H1 (cell line): ENCODE results near the gene CYTIP. TPM values are rescaled to one million over a fixed set of nuclear protein-coding genes. Genes with fewer than 3 reads are reported as not detected.

Experiments
- CTCF ChIA-PET: fragments of 300-600 bp; sonication (Branson Sonifier 250); formaldehyde crosslinking; loops from one replicate; lab custom pipeline; 2021; ENCODE audit not compliant: partially characterized antibody; lab: Charles Lee
- POLR2A ChIA-PET: fragments of 300-600 bp; sonication (Branson Sonifier 250); formaldehyde crosslinking; loops from one replicate; lab custom pipeline; 2021; ENCODE audit warnings: inconsistent platforms; ENCODE audit not compliant: partially characterized antibody; lab: Charles Lee
- DNase-seq, 2 experiments: peaks; one replicate each; pipeline versions ENCODE4 v3.0.0 to v3.0.0-alpha.2; 2010 to 2022; ENCODE audit warnings: low spot score in 2 of 2, low read depth in 1 of 2, mixed read lengths in 1 of 2
- FAIRE-seq: peaks from 2 replicates; lab custom pipeline; 2011; peaks lifted over from hg19 to GRCh38; lab: Jason Lieb, UNC
- H2AFZ ChIP-seq: 2 replicates; pipeline ENCODE4 v1.8.1; 2012; ENCODE audit warnings: low read length, inconsistent platforms
- H2AK5ac ChIP-seq: 2 replicates; pipeline ENCODE4 v1.6.1; 2013; ENCODE audit warnings: low read depth, low read length
- H2BK120ac ChIP-seq: replicated peaks from 2 replicates; pipeline ENCODE3; 2013; ENCODE audit warnings: low read depth, low read length, inconsistent platforms
- H2BK12ac ChIP-seq: 2 replicates; pipeline ENCODE4 v1.6.1; 2013; ENCODE audit warnings: low read depth, low read length
- H2BK15ac ChIP-seq: 2 replicates; pipeline ENCODE4 v1.6.1; 2013; ENCODE audit warnings: low read length
- H2BK20ac ChIP-seq: 2 replicates; pipeline ENCODE4 v1.6.1; 2013; ENCODE audit warnings: low read length
- H2BK5ac ChIP-seq: 2 replicates; pipeline ENCODE4 v1.6.1; 2013; ENCODE audit warnings: low read depth, low read length
- H3K14ac ChIP-seq: 2 replicates; pipeline ENCODE4 v1.6.1; 2013; ENCODE audit warnings: inconsistent platforms; ENCODE audit not compliant: insufficient read length
- H3K18ac ChIP-seq: 2 replicates; pipeline ENCODE4 v1.6.1; 2013; ENCODE audit warnings: low read length; ENCODE audit errors: extremely low read depth
- H3K23ac ChIP-seq: 2 replicates; pipeline ENCODE4 v1.6.1; 2013; ENCODE audit warnings: inconsistent platforms; ENCODE audit not compliant: insufficient read length
- H3K23me2 ChIP-seq: 2 replicates; pipeline ENCODE4 v1.6.1; 2013; ENCODE audit warnings: low read depth, low read length
- H3K27ac ChIP-seq: 2 replicates; pipeline ENCODE4 v1.6.1; 2011; ENCODE audit warnings: low read depth, low read length, inconsistent platforms
- H3K27me3 ChIP-seq, 4 experiments: replicated peaks in 1 of 4; 1 replicate in 1 of 4; 2 replicates in 3 of 4; pipeline versions ENCODE4 v1.6.1 to v1.8.1; 2011 to 2013; ENCODE audit warnings: low read length in 3 of 4, mild to moderate bottlenecking in 3 of 4, inconsistent platforms in 2 of 4, mixed read lengths in 2 of 4, moderate library complexity in 1 of 4; ENCODE audit not compliant: control insufficient read depth in 3 of 4, insufficient read depth in 3 of 4; ENCODE audit errors: extremely low read depth in 1 of 4
- H3K36me3 ChIP-seq, 4 experiments: 2 replicates each; pipeline versions ENCODE4 v1.6.1 to v1.8.1; 2011 to 2013; ENCODE audit warnings: mild to moderate bottlenecking in 4 of 4, low read length in 3 of 4, moderate library complexity in 2 of 4, control low read depth in 1 of 4, inconsistent platforms in 1 of 4; ENCODE audit not compliant: insufficient read depth in 4 of 4, control insufficient read depth in 2 of 4
- H3K4ac ChIP-seq: replicated peaks from 2 replicates; pipeline ENCODE3; 2013; ENCODE audit warnings: low read length, low read depth, mixed read lengths, inconsistent platforms; ENCODE audit not compliant: insufficient read length
- H3K4me1 ChIP-seq, 4 experiments: replicated peaks in 1 of 4; 1 replicate in 1 of 4; 2 replicates in 3 of 4; pipeline versions ENCODE4 v1.6.1 to v1.8.1; 2011 to 2013; ENCODE audit warnings: low read length in 3 of 4, inconsistent platforms in 2 of 4, mixed read lengths in 1 of 4; ENCODE audit not compliant: insufficient read depth in 4 of 4, control insufficient read depth in 3 of 4
- H3K4me2 ChIP-seq, 2 experiments: 2 replicates each; pipeline versions ENCODE4 v1.6.1 to v1.8.1; 2011 to 2013; ENCODE audit warnings: low read depth in 2 of 2, low read length in 2 of 2, control low read depth in 1 of 2, inconsistent platforms in 1 of 2, mild to moderate bottlenecking in 1 of 2; ENCODE audit not compliant: insufficient read depth in 1 of 2
- H3K4me3 ChIP-seq, 4 experiments: fragments of 200-600, 300-600 bp in 1 of 4; sonication (generic), shearing (Covaris generic), sonication (Bioruptor Twin) in 1 of 4; 2 replicates each; pipeline versions ENCODE4 v1.5.1 to v1.8.1; 2011 to 2016; ENCODE audit warnings: low read length in 4 of 4, low read depth in 3 of 4, control low read depth in 2 of 4, inconsistent platforms in 2 of 4, mild to moderate bottlenecking in 2 of 4, mixed read lengths in 1 of 4, moderate library complexity in 1 of 4; ENCODE audit not compliant: insufficient read depth in 2 of 4; ENCODE audit errors: extremely low read depth in 1 of 4
- H3K56ac ChIP-seq: replicated peaks from 2 replicates; pipeline ENCODE3; 2013; ENCODE audit warnings: low read depth, mild to moderate bottlenecking, mixed read lengths, low read length, inconsistent platforms; ENCODE audit not compliant: insufficient read length
- H3K79me1 ChIP-seq: 2 replicates; pipeline ENCODE4 v1.6.1; 2013; ENCODE audit warnings: low read depth, low read length, control low read depth
- H3K79me2 ChIP-seq, 2 experiments: 2 replicates each; pipeline versions ENCODE4 v1.6.1 to v1.8.1; 2012 to 2013; ENCODE audit warnings: low read length in 2 of 2, mild to moderate bottlenecking in 2 of 2, inconsistent platforms in 1 of 2; ENCODE audit not compliant: insufficient read depth in 2 of 2, control insufficient read depth in 1 of 2
- H3K9ac ChIP-seq, 4 experiments: replicated peaks in 1 of 4; 1 replicate in 1 of 4; 2 replicates in 3 of 4; pipeline versions ENCODE4 v1.6.1 to v1.8.1; 2011 to 2013; ENCODE audit warnings: low read depth in 3 of 4, low read length in 3 of 4, control low read depth in 2 of 4, mild to moderate bottlenecking in 2 of 4, moderate library complexity in 2 of 4, inconsistent platforms in 1 of 4; ENCODE audit errors: extremely low read depth in 1 of 4
- H3K9me3 ChIP-seq, 2 experiments: 2 replicates each; pipeline versions ENCODE4 v1.6.1 to v1.8.1; 2012 to 2013; ENCODE audit warnings: mild to moderate bottlenecking in 2 of 2, moderate library complexity in 2 of 2, control low read depth in 1 of 2, inconsistent platforms in 1 of 2, low read depth in 1 of 2, low read length in 1 of 2, mixed read lengths in 1 of 2; ENCODE audit not compliant: insufficient read depth in 2 of 2
- H4K20me1 ChIP-seq, 2 experiments: replicated peaks in 1 of 2; 2 replicates each; pipeline versions ENCODE3 to v1.8.1; 2011 to 2013; ENCODE audit warnings: inconsistent platforms in 2 of 2, low read length in 2 of 2, mild to moderate bottlenecking in 1 of 2; ENCODE audit not compliant: insufficient read depth in 2 of 2, control insufficient read depth in 1 of 2
- H4K5ac ChIP-seq: 2 replicates; pipeline ENCODE4 v1.6.1; 2013; ENCODE audit warnings: low read length, low read depth, mixed read lengths, inconsistent platforms; ENCODE audit not compliant: insufficient read length
- H4K8ac ChIP-seq: 2 replicates; pipeline ENCODE4 v1.8.0; 2013; ENCODE audit warnings: mild to moderate bottlenecking, moderate library complexity, low read length, inconsistent platforms; ENCODE audit not compliant: insufficient read depth; ENCODE audit errors: extremely low read depth
- H4K91ac ChIP-seq: replicated peaks from 2 replicates; pipeline ENCODE3; 2013; ENCODE audit warnings: low read length, mixed read lengths, inconsistent platforms; ENCODE audit not compliant: insufficient read length
- ATF3 ChIP-seq: IDR thresholded peaks from 2 replicates; pipeline ENCODE4 v1.6.1; 2011; ENCODE audit warnings: low read depth, mild to moderate bottlenecking, low read length; ENCODE audit not compliant: insufficient read depth
- BRCA1 ChIP-seq: IDR thresholded peaks from 2 replicates; pipeline ENCODE4 v1.6.1; 2012; ENCODE audit warnings: low read depth, low read length, improper control_type of control experiment
- CEBPB ChIP-seq: IDR thresholded peaks from 2 replicates; pipeline ENCODE4 v1.6.1; 2012; ENCODE audit warnings: low read depth, low read length
- HDAC6 ChIP-seq: IDR thresholded peaks from one replicate; pipeline ENCODE4 v1.7.1; 2012; ENCODE audit warnings: low read depth, mild to moderate bottlenecking, inconsistent platforms, low read length, moderate library complexity
- JUN ChIP-seq: IDR thresholded peaks from 2 replicates; pipeline ENCODE4 v1.6.1; 2011; ENCODE audit warnings: low read depth, mild to moderate bottlenecking, improper control_type of control experiment, low read length
- MAFK ChIP-seq: IDR thresholded peaks from 2 replicates; pipeline ENCODE4 v1.6.1; 2012; ENCODE audit warnings: low read depth, mild to moderate bottlenecking, improper control_type of control experiment, low read length
- POLR2AphosphoS5 ChIP-seq: IDR thresholded peaks from 2 replicates; pipeline ENCODE4 v1.6.1; 2011; ENCODE audit warnings: low read depth, low read length
- SAP30 ChIP-seq: fragments of 300-600 bp; sonication (generic); IDR thresholded peaks from 2 replicates; pipeline ENCODE4 v1.7.1; 2012; ENCODE audit warnings: low read length, moderate library complexity, mild to moderate bottlenecking, inconsistent platforms; ENCODE audit not compliant: insufficient read depth, insufficient replicate concordance
- SP2 ChIP-seq: IDR thresholded peaks from 2 replicates; pipeline ENCODE4 v1.6.1; 2012; ENCODE audit warnings: mild to moderate bottlenecking, low read length, inconsistent platforms
- SRF ChIP-seq: IDR thresholded peaks from 2 replicates; pipeline ENCODE4 v1.6.1; 2011; ENCODE audit warnings: mild to moderate bottlenecking, low read depth, low read length, moderate library complexity
- USF2 ChIP-seq: IDR thresholded peaks from 2 replicates; pipeline ENCODE4 v1.6.1; 2011; ENCODE audit warnings: low read length, improper control_type of control experiment
- YY1 ChIP-seq: IDR thresholded peaks from 2 replicates; pipeline ENCODE4 v1.6.1; 2011; ENCODE audit warnings: low read depth, mild to moderate bottlenecking, low read length
- ZNF274 ChIP-seq: IDR thresholded peaks from 2 replicates; pipeline ENCODE4 v1.7.0; 2012; ENCODE audit warnings: low read length, borderline replicate concordance; ENCODE audit errors: extremely low read depth
- WGBS, 2 experiments: shearing (Covaris generic) in 1 of 2; methylation state at CpG; one replicate each; pipeline versions ENCODE4 v1.1.6 to v1.1.7; 2013 to 2015; ENCODE audit warnings: low lambda C conversion rate in 2 of 2, mixed read lengths in 2 of 2, inconsistent platforms in 1 of 2, low coverage in 1 of 2, missing lambda C conversion rate in 1 of 2; ENCODE audit not compliant: insufficient replicate concordance in 2 of 2, insufficient coverage in 1 of 2, insufficient read length in 1 of 2; ENCODE audit errors: extremely low coverage in 1 of 2, missing lambda C conversion rate in 1 of 2; 5-methylcytosine and 5-hydroxymethylcytosine counted together
- polyA plus RNA-seq, 7 experiments: library from polyadenylated mRNA; depleted of rRNA in 3 of 7; stranded (reverse) in 5 of 7; unstranded in 2 of 7; fragments of >200 nt in 5 of 7; fragments of 200-250 nt in 2 of 7; gene quantifications; 1 replicate in 5 of 7; 2 replicates in 1 of 7; 4 replicates in 1 of 7; pipeline versions ENCODE4 v1.2.1 to v1.2.3, GENCODE V29; 2011 to 2013; ENCODE audit warnings: missing spikeins in 2 of 7, mixed read lengths in 2 of 7
- total RNA-seq: library from RNA; stranded (reverse); fragmentation: NEBNext Ultra II Directional; extraction: Animal tissue kit (Norgen Biotek cat#: 25700); gene quantifications from 2 replicates; pipeline ENCODE4 v1.2.1, GENCODE V29; 2021

The CYTIP gene
- total and polyA plus RNA-seq, 2 of the 8 experiments (the other 6 are each of a cell fraction or from before 2014, with no cell fraction given): 0.12 TPM; not detected in 1

GRCh38 chr2:157424374-157424773 is 19.5 kb downstream of the CYTIP start:
- Histone ChIP-seq H3K79me1 (no peaks in the 10 kb centered on the region), H4K91ac (no peak overlapping the region)
- no peak for TF ChIP-seq ATF3
- no peak for TF ChIP-seq USF2
- TF ChIP-seq ZNF274: no peak
- TF ChIP-seq SAP30: no peak
- no peak for TF ChIP-seq YY1
- TF ChIP-seq BRCA1: no peak
- TF ChIP-seq SP2: no peak
- TF ChIP-seq POLR2AphosphoS5: no peak
- no peak for TF ChIP-seq CEBPB
- no peak for TF ChIP-seq MAFK
- TF ChIP-seq JUN: no peak
- TF ChIP-seq SRF: no peak
- TF ChIP-seq HDAC6: no peak
- TF ChIP-seq, all 59 proteins: peak for 0
- WGBS, 2 experiments: 95% methylated on average over 1 of the region's 1 CpG; no CpG with 5 or more reads in 1 of the 2 experiments
- H2BK20ac ChIP-seq: no peak overlapping the region
- no peak overlapping the region for H3K4ac ChIP-seq
- H2BK5ac ChIP-seq: no peak overlapping the region
- no peak overlapping the region for H3K14ac ChIP-seq
- H3K9ac ChIP-seq: no peak overlapping the region
- H2BK15ac ChIP-seq: no peak overlapping the region
- no peak overlapping the region for H2BK120ac ChIP-seq
- no peaks in the 10 kb centered on the region for H3K36me3 ChIP-seq
- no peaks in the 10 kb centered on the region for H4K20me1 ChIP-seq
- H3K4me3 ChIP-seq: no peak overlapping the region
- FAIRE-seq (no peak), DNase-seq (no peak)
- H3K9me3 ChIP-seq: no peaks in the 10 kb centered on the region
- H3K79me2 ChIP-seq: no peaks in the 10 kb centered on the region
- no peak overlapping the region for H2AK5ac ChIP-seq
- POLR2A ChIA-PET: no interaction called here
- no peak overlapping the region for H2AFZ ChIP-seq
- H3K23ac ChIP-seq: no peak overlapping the region
- H4K5ac ChIP-seq: no peak overlapping the region
- H3K56ac ChIP-seq: no peak overlapping the region
- CTCF ChIA-PET: interaction anchor here (1.9 kb wide), 1 partner anchor 88 kb away, joined by 7 read pairs; no protein-coding TSS in a partner anchor
- no peak overlapping the region for H3K27ac ChIP-seq
- no peak overlapping the region for H2BK12ac ChIP-seq
- no peak overlapping the region for H3K4me2 ChIP-seq
- H3K27me3 ChIP-seq: no peaks in the 10 kb centered on the region
- no peaks in the 10 kb centered on the region for H3K4me1 ChIP-seq
- no peaks in the 10 kb centered on the region for H3K23me2 ChIP-seq
- no peak overlapping the region for H4K8ac ChIP-seq
- no peak overlapping the region for H3K18ac ChIP-seq
